ENCODE data around the gene OXER1. TPM values are rescaled to one million over a fixed set of nuclear protein-coding genes. Genes with fewer than 3 reads are reported as not detected.

OXER1 gene
- total RNA-seq, 2 experiments from 2014 or later, result not detected

DNA sequence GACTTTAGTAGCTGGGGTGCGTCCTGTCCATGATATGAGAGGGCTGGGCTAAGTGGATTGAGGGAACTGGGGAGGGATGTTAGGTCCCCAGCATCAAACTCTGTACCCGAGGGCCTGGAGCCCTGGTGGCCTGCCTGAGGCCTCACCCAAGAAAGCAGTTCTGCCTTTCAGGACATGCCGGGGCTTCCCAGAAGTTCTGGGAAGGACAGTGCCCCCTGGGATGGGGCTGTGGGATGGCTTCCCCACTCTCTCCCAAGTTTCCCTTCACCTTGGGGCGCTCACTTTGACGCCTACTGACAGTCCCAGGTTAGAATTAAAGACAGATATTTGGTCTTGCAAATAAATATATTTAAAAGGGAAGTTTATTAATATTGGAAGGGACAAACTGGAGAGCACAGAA is 1.8 kb downstream of the OXER1 start:
- ChIA-PET POLR2A (no interaction called here), CTCF (no interaction called here)
- no peaks in the 10 kb centered on the region for H3K36me3 Mint-ChIP-seq (ENCODE audit: low read depth)
- H3K9me3 Mint-ChIP-seq, result no peaks in the 10 kb centered on the region
- H3K27me3 Mint-ChIP-seq, result no peaks in the 10 kb centered on the region
- H3K27ac Mint-ChIP-seq, result no peak overlapping the region
- H3K4me1 Mint-ChIP-seq, result no peaks in the 10 kb centered on the region
- no peak for DNase-seq
- no peak overlapping the region for H3K4me3 Mint-ChIP-seq

DNA sequence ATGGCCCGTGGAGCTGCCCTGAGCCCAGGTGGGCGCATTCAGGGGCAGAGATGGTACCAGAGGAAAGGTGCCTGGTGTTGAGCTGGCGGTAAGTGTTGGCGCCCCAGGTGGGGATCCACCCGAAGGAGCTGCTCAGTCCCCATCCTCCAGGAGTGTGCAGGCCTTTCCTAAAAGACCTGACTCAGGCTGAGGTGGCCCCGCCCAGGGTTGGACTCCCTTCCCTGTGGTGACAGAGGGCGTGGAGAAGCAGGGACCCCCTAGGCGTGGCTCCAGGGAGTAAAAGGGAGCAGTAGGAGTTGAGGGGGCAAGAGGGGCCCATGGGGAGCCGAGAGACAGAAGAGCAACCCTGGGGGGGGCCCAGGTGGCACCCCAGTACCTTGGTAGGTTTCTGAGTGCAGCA is 2.4 kb downstream of the OXER1 start:
- Mint-ChIP-seq H3K27ac (no peak overlapping the region), H3K4me3 (no peak overlapping the region), H3K9me3 (no peaks in the 10 kb centered on the region), H3K4me1 (no peaks in the 10 kb centered on the region), H3K36me3 (ENCODE audit: low read depth) (no peaks in the 10 kb centered on the region), H3K27me3 (no peaks in the 10 kb centered on the region)
- no peak for DNase-seq
- ChIA-PET POLR2A (no interaction called here), CTCF (no interaction called here)

GRCh38 chr2:42758751-42759150 is 5.2 kb downstream of the OXER1 start:
- no peaks in the 10 kb centered on the region for H3K36me3 Mint-ChIP-seq (ENCODE audit: low read depth)
- no peak for DNase-seq
- ChIA-PET POLR2A (no interaction called here), CTCF (interaction anchor here (1.1 kb wide), 1 partner anchor 13 kb away, joined by 4 read pairs; no protein-coding TSS in a partner anchor)
- no peak overlapping the region for H3K4me3 Mint-ChIP-seq
- no peaks in the 10 kb centered on the region for H3K9me3 Mint-ChIP-seq
- H3K27me3 Mint-ChIP-seq, result no peaks in the 10 kb centered on the region
- H3K4me1 Mint-ChIP-seq, result no peaks in the 10 kb centered on the region
- H3K27ac Mint-ChIP-seq, result peak overlapping the region; percentile 10

GRCh38 chr2:42757981-42758740 is 5.8 kb downstream of the OXER1 start:
- H3K4me3 Mint-ChIP-seq, result no peak overlapping the region
- no peaks in the 10 kb centered on the region for H3K9me3 Mint-ChIP-seq
- ChIA-PET POLR2A (no interaction called here), CTCF (interaction anchor here (0.5 to 1.1 kb wide), 3 partner anchors 14 to 57 kb away, joined by 3 to 4 read pairs (median 3); no protein-coding TSS in a partner anchor)
- H3K36me3 Mint-ChIP-seq (ENCODE audit: low read depth), result no peaks in the 10 kb centered on the region
- no peaks in the 10 kb centered on the region for H3K27me3 Mint-ChIP-seq
- no peaks in the 10 kb centered on the region for H3K4me1 Mint-ChIP-seq
- no peak for DNase-seq
- peak overlapping the region; percentile 10 for H3K27ac Mint-ChIP-seq

- Mint-ChIP-seq H3K9me3 (no peaks in the 10 kb centered on the region), H3K36me3 (ENCODE audit: low read depth) (no peaks in the 10 kb centered on the region), H3K27me3 (no peaks in the 10 kb centered on the region), H3K4me1 (no peaks in the 10 kb centered on the region), H3K4me3 (no peak overlapping the region), H3K27ac (no peak overlapping the region)
- ChIA-PET CTCF (interaction anchor here (0.6 kb wide), 1 partner anchor 44 kb away, joined by 3 read pairs; no protein-coding TSS in a partner anchor), POLR2A (no interaction called here)
- no peak for DNase-seq
Measured at GRCh38 chr2:42756966-42757513, 6.9 kb downstream of the OXER1 start.

DNA sequence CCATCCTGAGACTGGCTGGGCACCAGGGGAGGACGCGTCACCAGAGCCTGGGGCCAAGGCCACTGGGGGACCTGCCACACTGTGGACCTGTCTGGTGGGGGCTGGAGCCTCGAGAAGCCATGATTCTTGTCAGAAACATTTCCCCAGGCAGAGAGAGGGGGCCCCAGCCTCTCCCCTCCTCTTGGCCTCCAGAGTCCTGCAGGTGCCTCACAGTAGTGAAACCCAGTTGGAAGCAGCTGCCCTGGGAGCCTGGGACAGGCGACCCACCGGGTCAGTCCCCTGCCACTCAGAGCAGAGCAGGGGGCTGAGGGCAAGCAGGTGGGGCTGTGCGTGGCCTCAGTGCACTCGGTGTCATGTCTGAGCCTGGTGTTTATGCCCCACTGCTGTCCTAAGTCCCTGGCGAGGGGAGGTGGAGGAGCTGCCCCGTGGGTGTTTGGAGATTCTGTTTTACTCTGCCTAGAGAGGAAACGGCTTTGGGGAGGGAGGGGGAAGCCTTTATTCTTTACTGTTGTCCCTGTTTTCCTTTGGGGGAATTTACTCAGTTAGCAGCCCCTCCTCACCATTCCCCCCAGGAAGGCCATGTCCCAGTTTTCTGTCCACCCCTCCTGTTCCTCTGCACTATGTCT is 7.7 kb downstream of the OXER1 start:
- ChIA-PET CTCF (no interaction called here), POLR2A (no interaction called here)
- Mint-ChIP-seq H3K4me1 (no peaks in the 10 kb centered on the region), H3K27me3 (no peaks in the 10 kb centered on the region), H3K4me3 (no peak overlapping the region), H3K9me3 (no peaks in the 10 kb centered on the region), H3K36me3 (ENCODE audit: low read depth) (no peaks in the 10 kb centered on the region), H3K27ac (no peak overlapping the region)
- DNase-seq, result no peak

DNA sequence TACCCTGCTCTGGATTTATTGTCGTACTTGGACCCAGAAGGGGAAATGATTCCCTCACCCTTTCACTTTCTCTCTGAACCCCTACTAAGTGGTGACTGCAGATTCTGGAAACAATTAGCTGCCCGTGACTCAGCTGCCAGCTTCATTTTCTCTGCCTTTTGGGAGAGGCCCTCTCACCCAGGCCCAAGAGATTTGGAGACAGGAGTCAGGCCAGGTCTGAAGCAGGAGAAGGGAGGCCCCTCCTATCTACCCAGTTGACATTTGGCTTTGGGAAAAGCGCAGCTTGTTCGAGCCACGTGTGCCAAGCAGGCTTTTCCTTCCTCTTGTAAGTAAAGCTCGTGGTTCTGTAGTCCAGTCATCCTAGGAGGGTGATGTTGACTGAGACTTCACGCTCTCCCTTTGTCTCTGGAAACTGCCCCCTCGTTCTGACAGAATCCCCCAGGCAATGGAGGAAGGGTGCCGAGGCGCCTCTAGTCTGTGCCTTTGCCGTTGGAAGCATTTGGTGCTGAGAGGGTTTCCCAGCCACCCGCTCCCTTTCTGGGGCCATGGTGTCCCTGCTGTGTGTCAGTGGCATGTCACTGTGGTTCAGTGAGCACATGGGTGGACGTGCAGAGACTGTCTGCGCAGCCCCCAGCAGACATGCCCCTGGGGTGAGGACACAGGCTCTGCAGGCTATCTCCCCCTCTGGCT is 8.6 kb downstream of the OXER1 start:
- Mint-ChIP-seq H3K4me3 (no peak overlapping the region), H3K9me3 (no peaks in the 10 kb centered on the region), H3K4me1 (no peaks in the 10 kb centered on the region), H3K36me3 (ENCODE audit: low read depth) (no peaks in the 10 kb centered on the region), H3K27me3 (no peaks in the 10 kb centered on the region), H3K27ac (no peak overlapping the region)
- ChIA-PET CTCF (interaction anchor here (0.5 to 0.6 kb wide), 2 partner anchors 20 to 76 kb away, joined by 4 to 5 read pairs; no protein-coding TSS in a partner anchor), POLR2A (no interaction called here)
- DNase-seq, result no peak

DNA sequence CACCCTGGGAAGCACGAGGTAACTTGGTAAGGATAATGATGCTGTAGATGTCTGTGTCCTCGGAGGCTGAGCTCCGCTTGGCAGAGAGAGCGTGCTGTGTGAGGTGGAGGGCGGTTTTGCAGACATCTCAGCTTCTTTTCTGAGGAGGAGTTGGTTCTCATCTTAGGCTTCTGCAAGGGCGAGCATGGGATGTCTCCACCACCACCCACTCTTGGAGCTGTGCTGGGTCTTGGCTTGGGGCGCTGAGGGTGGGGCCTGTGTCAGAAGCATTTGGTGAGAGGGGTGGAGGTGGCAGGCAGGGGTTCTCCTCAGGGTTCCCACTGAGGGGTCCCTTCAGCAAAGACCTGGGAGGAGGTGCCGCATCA is 9.2 kb downstream of the OXER1 start:
- Mint-ChIP-seq H3K27me3 (no peaks in the 10 kb centered on the region), H3K27ac (no peak overlapping the region), H3K4me1 (no peaks in the 10 kb centered on the region), H3K9me3 (no peaks in the 10 kb centered on the region), H3K4me3 (no peak overlapping the region), H3K36me3 (ENCODE audit: low read depth) (peaks cover 2% of the 10 kb centered on the region)
- no peak for DNase-seq
- ChIA-PET CTCF (interaction anchor here (0.5 kb wide), 1 partner anchor 147 kb away, joined by 3 read pairs; no protein-coding TSS in a partner anchor), POLR2A (no interaction called here)

- DNase-seq, result no peak
- Mint-ChIP-seq H3K36me3 (ENCODE audit: low read depth) (peaks cover 2% of the 10 kb centered on the region), H3K4me1 (no peaks in the 10 kb centered on the region), H3K27me3 (no peaks in the 10 kb centered on the region), H3K9me3 (no peaks in the 10 kb centered on the region), H3K4me3 (no peak overlapping the region), H3K27ac (no peak overlapping the region)
- POLR2A ChIA-PET, result no interaction called here
- CTCF ChIA-PET, result interaction anchor here (0.5 to 1.1 kb wide), 2 partner anchors 91 to 146 kb away, joined by 3 read pairs; no protein-coding TSS in a partner anchor
Measured at GRCh38 chr2:42754021-42754775, 9.7 kb downstream of the OXER1 start.

- Mint-ChIP-seq H3K36me3 (ENCODE audit: low read depth) (peaks cover 2% of the 10 kb centered on the region), H3K9me3 (no peaks in the 10 kb centered on the region), H3K4me3 (no peak overlapping the region), H3K4me1 (no peaks in the 10 kb centered on the region), H3K27me3 (no peaks in the 10 kb centered on the region), H3K27ac (no peak overlapping the region)
- no peak for DNase-seq
- POLR2A ChIA-PET, result no interaction called here
- CTCF ChIA-PET, result interaction anchor here (1.0 to 1.1 kb wide), 2 partner anchors 11 to 90 kb away, joined by 3 read pairs; no protein-coding TSS in a partner anchor
Measured at GRCh38 chr2:42752816-42753813, 10.8 kb downstream of the OXER1 start.

GRCh38 chr2:42752314-42752713 is 11.6 kb downstream of the OXER1 start:
- Mint-ChIP-seq H3K4me1 (no peaks in the 10 kb centered on the region), H3K4me3 (no peak overlapping the region), H3K36me3 (ENCODE audit: low read depth) (peaks cover 2% of the 10 kb centered on the region), H3K27me3 (no peaks in the 10 kb centered on the region), H3K27ac (no peak overlapping the region), H3K9me3 (no peaks in the 10 kb centered on the region)
- CTCF ChIA-PET, result interaction anchor here (1.0 to 1.2 kb wide), 2 partner anchors 10 to 14 kb away, joined by 3 read pairs; no protein-coding TSS in a partner anchor
- POLR2A ChIA-PET, result no interaction called here
- DNase-seq, result no peak

All from activated CD4-positive, alpha-beta T cell treated with anti-CD3 and anti-CD28 coated beads, Interleukin-2, amount 10 ng/mL, durations not matched to agents 7 days and 5 days (primary cell).